HCT116 (cell line): ENCODE results near the gene PDP2. TPM values are rescaled to one million over a fixed set of nuclear protein-coding genes. Genes with fewer than 3 reads are reported as not detected.

Source experiments
- ATAC-seq: fragments of 200-7000 bp; cut with Tn5 transposase; 2 replicates; pipeline ENCODE4 v1.9.1; 2020; ENCODE audit warnings: mild to moderate bottlenecking, moderate library complexity
- BruUV-seq: library from RNA; stranded (reverse); fragments of 400-500 nt; replicated peaks from 2 replicates; lab custom pipeline; 2021; lab: Mats Ljungman, UMichigan
- CTCF ChIA-PET: fragments of 300-600 bp; sonication (Branson Sonifier 250); formaldehyde crosslinking; loops from one replicate; lab custom pipeline; 2021; ENCODE audit warnings: antibody characterized with exemption; lab: Charles Lee
- POLR2A ChIA-PET: fragments of 300-600, 350-600 bp; sonication (Branson Sonifier 250); formaldehyde crosslinking; loops from one replicate; lab custom pipeline; 2021; ENCODE audit warnings: antibody characterized with exemption; lab: Charles Lee
- RAD21 ChIA-PET, 2 experiments: fragments of 300-600 bp; sonication (Branson Sonifier 250); formaldehyde crosslinking; loops; one replicate each; lab custom pipeline; 2023; ENCODE audit warnings: low total read pairs in 2 of 2; ENCODE audit not compliant: uncharacterized antibody in 2 of 2, unreplicated experiment in 2 of 2, low non-redundant PET in 1 of 2; lab: Charles Lee
- DNase-seq: peaks from one replicate; pipeline ENCODE4 v3.0.0-alpha.2; 2010; ENCODE audit warnings: low read depth, low spot score
- H2AFZ ChIP-seq: fragments of 200-600 bp; shearing (Covaris generic), sonication (generic); 2 replicates; pipeline ENCODE4 v1.6.1; 2017; ENCODE audit warnings: low read depth, mixed run types, mixed read lengths, antibody characterized with exemption, low read length; ENCODE audit not compliant: poor library complexity, severe bottlenecking
- H3K27ac ChIP-seq: 2 replicates; pipeline ENCODE4 v1.5.1; 2012; ENCODE audit warnings: low read depth, low read length
- H3K27me3 ChIP-seq: fragments of 200-600 bp; sonication (generic); 2 replicates; pipeline ENCODE4 v1.6.1; 2016; ENCODE audit warnings: mixed run types, low read length, mixed read lengths; ENCODE audit not compliant: insufficient read depth
- H3K36me3 ChIP-seq, 2 experiments: fragments of 200-500 bp in 1 of 2; fragments of 200-600 bp in 1 of 2; sonication (Bioruptor generic) in 1 of 2; sonication (generic) in 1 of 2; 2 replicates each; pipeline versions ENCODE4 v1.5.1 to v1.6.1; 2014 to 2016; ENCODE audit warnings: low read length in 2 of 2, inconsistent platforms in 1 of 2, mixed read lengths in 1 of 2, mixed run types in 1 of 2; ENCODE audit not compliant: insufficient read depth in 2 of 2, control insufficient read depth in 1 of 2
- H3K4me1 ChIP-seq, 2 experiments: fragments of 200-600 bp in 1 of 2; sonication (generic) in 1 of 2; 2 replicates each; pipeline versions ENCODE4 v1.5.1 to v1.6.1; 2012 to 2017; ENCODE audit warnings: low read length in 2 of 2, inconsistent platforms in 1 of 2, mild to moderate bottlenecking in 1 of 2, mixed read lengths in 1 of 2, mixed run types in 1 of 2, moderate library complexity in 1 of 2; ENCODE audit not compliant: insufficient read depth in 2 of 2, control insufficient read depth in 1 of 2
- H3K4me2 ChIP-seq: fragments of 200-600 bp; sonication (generic); 2 replicates; pipeline ENCODE4 v1.6.1; 2017; ENCODE audit warnings: mixed run types, low read length, mixed read lengths
- H3K4me3 ChIP-seq, 2 experiments: fragments of 200-600 bp in 1 of 2; sonication (generic) in 1 of 2; replicated peaks in 1 of 2; 2 replicates each; pipeline ENCODE4 v1.5.1; 2011 to 2016; ENCODE audit warnings: low read length in 2 of 2, control low read depth in 1 of 2, low read depth in 1 of 2, mild to moderate bottlenecking in 1 of 2, mixed read lengths in 1 of 2, mixed run types in 1 of 2
- H3K79me2 ChIP-seq: fragments of 200-600 bp; sonication (generic); 2 replicates; pipeline ENCODE4 v1.6.1; 2017; ENCODE audit warnings: mild to moderate bottlenecking, mixed run types, low read length, moderate library complexity, mixed read lengths; ENCODE audit not compliant: insufficient read depth
- H3K9ac ChIP-seq: fragments of 200-600 bp; sonication (generic); 2 replicates; pipeline ENCODE4 v1.6.1; 2016; ENCODE audit warnings: low read length, mixed read lengths
- H3K9me2 ChIP-seq: fragments of 200-600 bp; sonication (generic), shearing (Covaris generic); 2 replicates; pipeline ENCODE4 v1.6.1; 2017; ENCODE audit warnings: mixed run types, mild to moderate bottlenecking, moderate library complexity; ENCODE audit not compliant: insufficient read depth
- H3K9me3 ChIP-seq, 2 experiments: fragments of 200-500 bp in 1 of 2; fragments of 200-600 bp in 1 of 2; sonication (Bioruptor generic) in 1 of 2; sonication (generic) in 1 of 2; 2 replicates each; pipeline ENCODE4 v1.6.1; 2014 to 2017; ENCODE audit warnings: low read length in 2 of 2, mixed read lengths in 2 of 2, inconsistent platforms in 1 of 2, low read depth in 1 of 2, mild to moderate bottlenecking in 1 of 2, mixed run types in 1 of 2, moderate library complexity in 1 of 2; ENCODE audit not compliant: control insufficient read depth in 1 of 2, insufficient read depth in 1 of 2
- H4K20me1 ChIP-seq: fragments of 200-600 bp; sonication (generic), shearing (Covaris generic); 2 replicates; pipeline ENCODE4 v1.6.1; 2017; ENCODE audit warnings: mixed run types, mild to moderate bottlenecking, moderate library complexity; ENCODE audit not compliant: insufficient read depth
- ZNF274 ChIP-seq: fragments of 200-500 bp; sonication (Bioruptor generic); IDR thresholded peaks from 2 replicates; pipeline ENCODE4 v1.6.1; 2014; ENCODE audit warnings: mild to moderate bottlenecking, low read depth, low read length, inconsistent platforms
- intact Hi-C: fragments of 100-400 bp; cut with micrococcal nuclease; formaldehyde crosslinking; loops from 2 replicates; pipeline ENCODE4 v1.10.0; 2022
- total RNA-seq: library from RNA; stranded (reverse); gene quantifications from one replicate; pipeline ENCODE4 v1.2.1, GENCODE V29; 2021; ENCODE audit not compliant: unreplicated experiment
- TF ChIP-seq, protein P1 (sequence below), 3 experiments: fragments of 200-600 bp in 1 of 3; sonication (generic) in 1 of 3; IDR thresholded peaks in 2 of 3; conservative IDR thresholded peaks in 1 of 3; 2 replicates each; pipeline ENCODE4 v1.5.1; 2012 to 2017; ENCODE audit warnings: low read depth in 2 of 3, low read length in 2 of 3, antibody characterized with exemption in 1 of 3, borderline replicate concordance in 1 of 3, control low read depth in 1 of 3, mild to moderate bottlenecking in 1 of 3, mixed read lengths in 1 of 3, mixed run types in 1 of 3, moderate library complexity in 1 of 3; ENCODE audit not compliant: insufficient read depth in 1 of 3
- TF ChIP-seq, protein P2 (sequence below): IDR thresholded peaks from 2 replicates; pipeline ENCODE4 v1.6.1; 2012
- TF ChIP-seq, protein P3 (sequence below): IDR thresholded peaks from 2 replicates; pipeline ENCODE4 v1.6.1; 2012

The PDP2 gene
- total RNA-seq, 1 experiment from 2014 or later: 19.9 TPM

DNA sequence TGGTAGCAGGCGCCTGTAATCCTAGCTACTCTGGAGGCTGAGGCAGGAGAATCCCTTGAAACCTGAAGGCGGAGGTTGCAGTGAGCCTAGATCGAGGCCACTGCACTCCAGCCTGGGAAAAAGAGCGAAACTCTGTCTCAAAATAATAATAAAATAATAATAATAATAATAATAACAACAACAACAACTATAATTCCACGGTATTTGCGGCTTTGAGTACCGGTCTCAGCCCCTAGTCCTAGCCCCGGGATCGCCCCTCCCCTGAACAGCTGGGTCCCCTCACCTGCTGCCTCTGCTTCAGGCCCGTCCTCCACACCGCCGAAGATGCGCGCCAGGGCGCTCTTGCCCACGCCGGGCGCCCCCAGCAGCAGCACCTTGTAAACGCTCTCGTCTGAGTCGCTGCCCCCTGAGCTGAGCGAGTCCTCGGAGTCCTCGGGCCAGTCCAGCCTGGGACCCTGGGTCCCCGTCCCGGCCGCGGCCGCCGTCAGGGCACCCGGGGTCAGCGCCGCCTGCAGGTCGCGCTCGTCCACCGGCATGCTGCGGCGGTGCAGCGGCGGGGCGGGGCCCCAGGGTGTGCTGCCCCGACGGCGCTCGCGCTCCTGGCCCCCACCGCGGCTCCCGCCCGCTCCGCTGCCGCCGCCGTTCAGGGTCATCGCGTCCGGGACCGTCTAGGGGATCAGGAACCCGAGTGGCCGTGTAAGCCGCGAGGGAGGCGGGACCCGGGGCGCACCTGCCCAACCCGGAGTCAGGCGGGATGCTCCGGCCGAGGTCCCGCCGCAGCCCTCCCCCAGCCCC is 44.4 kb downstream of the PDP2 start:
- H3K9me3 ChIP-seq: no peaks in the 10 kb centered on the region
- no peaks in the 10 kb centered on the region for H3K79me2 ChIP-seq
- no peak for TF ChIP-seq ZNF274
- TF ChIP-seq, protein P1, sequence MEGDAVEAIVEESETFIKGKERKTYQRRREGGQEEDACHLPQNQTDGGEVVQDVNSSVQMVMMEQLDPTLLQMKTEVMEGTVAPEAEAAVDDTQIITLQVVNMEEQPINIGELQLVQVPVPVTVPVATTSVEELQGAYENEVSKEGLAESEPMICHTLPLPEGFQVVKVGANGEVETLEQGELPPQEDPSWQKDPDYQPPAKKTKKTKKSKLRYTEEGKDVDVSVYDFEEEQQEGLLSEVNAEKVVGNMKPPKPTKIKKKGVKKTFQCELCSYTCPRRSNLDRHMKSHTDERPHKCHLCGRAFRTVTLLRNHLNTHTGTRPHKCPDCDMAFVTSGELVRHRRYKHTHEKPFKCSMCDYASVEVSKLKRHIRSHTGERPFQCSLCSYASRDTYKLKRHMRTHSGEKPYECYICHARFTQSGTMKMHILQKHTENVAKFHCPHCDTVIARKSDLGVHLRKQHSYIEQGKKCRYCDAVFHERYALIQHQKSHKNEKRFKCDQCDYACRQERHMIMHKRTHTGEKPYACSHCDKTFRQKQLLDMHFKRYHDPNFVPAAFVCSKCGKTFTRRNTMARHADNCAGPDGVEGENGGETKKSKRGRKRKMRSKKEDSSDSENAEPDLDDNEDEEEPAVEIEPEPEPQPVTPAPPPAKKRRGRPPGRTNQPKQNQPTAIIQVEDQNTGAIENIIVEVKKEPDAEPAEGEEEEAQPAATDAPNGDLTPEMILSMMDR (IDR thresholded peaks at IDR 0.05 in 2 of 3, conservative IDR thresholded peaks at IDR 0.05 in 1 of 3; ENCODE audit: borderline replicate concordance in 1 of 3, insufficient read depth in 1 of 3, low read depth in 2 of 3, low read length in 2 of 3): peak in 1 of 3 experiments; percentile 45; a peak in 3 of 6 replicates
- TF ChIP-seq, protein P2, sequence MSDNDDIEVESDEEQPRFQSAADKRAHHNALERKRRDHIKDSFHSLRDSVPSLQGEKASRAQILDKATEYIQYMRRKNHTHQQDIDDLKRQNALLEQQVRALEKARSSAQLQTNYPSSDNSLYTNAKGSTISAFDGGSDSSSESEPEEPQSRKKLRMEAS: no peak
- TF ChIP-seq, protein P3, sequence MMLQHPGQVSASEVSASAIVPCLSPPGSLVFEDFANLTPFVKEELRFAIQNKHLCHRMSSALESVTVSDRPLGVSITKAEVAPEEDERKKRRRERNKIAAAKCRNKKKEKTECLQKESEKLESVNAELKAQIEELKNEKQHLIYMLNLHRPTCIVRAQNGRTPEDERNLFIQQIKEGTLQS: no peak
- no peaks in the 10 kb centered on the region for H3K27me3 ChIP-seq
- H3K9ac ChIP-seq: no peak overlapping the region
- RAD21 ChIA-PET: no interaction called here
- ATAC-seq: peak; percentile 85
- H3K36me3 ChIP-seq: no peaks in the 10 kb centered on the region
- H2AFZ ChIP-seq: no peak overlapping the region
- H3K4me1 ChIP-seq: peaks cover 21 to 50% of the 10 kb centered on the region in 2 experiments
- H3K4me3 ChIP-seq: peak overlapping the region; percentile 15 to 42
- BruUV-seq: no TSS peak
- POLR2A ChIA-PET: no interaction called here
- peak overlapping the region; percentile 70 for H3K4me2 ChIP-seq
- intact Hi-C loops: no loop called here
- H4K20me1 ChIP-seq: no peaks in the 10 kb centered on the region
- CTCF ChIA-PET: no interaction called here
- no peak for DNase-seq
- H3K27ac ChIP-seq: no peak overlapping the region; the same call in 1 of the 2 replicates
- H3K9me2 ChIP-seq: no peaks in the 10 kb centered on the region
